Colon (tissue), 2 donors: ENCODE results near the gene MYLK.

ENCODE experiments used
- FAIRE-seq: peaks from 2 replicates; lab custom pipeline; 2012; peaks lifted over from hg19 to GRCh38; lab: Jason Lieb, UNC
- donor health status: control.
- donor health status: control.

MYLK gene

GRCh38 chr3:123668906-123669305 lies 215.2 kb downstream of the MYLK start:
- FAIRE-seq: no peak

DNA sequence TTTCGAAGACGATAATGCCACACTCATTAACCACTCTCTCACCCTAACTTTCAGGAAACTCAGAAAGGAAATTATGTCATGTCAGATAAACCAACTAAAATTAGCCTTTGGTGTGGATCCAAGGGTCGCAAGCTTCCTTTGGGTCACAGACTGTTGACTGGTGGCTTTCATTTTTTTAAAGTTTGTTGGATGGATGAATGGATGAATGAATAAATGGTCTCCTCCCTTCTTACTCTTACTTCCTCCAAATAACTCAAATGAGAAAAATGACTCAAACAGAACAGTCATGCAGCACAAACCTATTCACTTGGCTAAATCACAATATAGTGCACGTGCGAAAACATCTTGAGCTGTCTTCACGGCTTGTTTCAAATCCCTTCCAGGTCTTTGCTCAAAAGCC lies 216.3 kb downstream of the MYLK start:
- no peak for FAIRE-seq

DNA sequence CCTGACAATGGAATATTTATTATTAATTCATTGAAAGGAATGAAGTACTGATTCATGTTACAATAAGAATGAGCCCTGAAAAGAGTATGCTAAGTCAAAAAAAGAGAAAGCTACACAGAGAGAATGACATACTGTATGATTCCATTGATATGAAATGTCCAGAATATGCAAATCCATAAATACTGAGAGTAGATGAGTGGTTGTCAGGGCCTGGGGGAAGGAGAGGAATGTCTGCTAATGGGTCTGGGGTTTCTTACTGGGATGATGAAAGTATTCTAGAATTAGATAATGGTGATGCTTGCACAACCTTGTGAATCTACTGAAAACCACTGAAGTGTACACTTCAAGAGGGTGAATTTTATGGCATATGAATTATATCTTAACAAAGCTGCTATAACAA lies 219.4 kb downstream of the MYLK start:
- FAIRE-seq: no peak

DNA sequence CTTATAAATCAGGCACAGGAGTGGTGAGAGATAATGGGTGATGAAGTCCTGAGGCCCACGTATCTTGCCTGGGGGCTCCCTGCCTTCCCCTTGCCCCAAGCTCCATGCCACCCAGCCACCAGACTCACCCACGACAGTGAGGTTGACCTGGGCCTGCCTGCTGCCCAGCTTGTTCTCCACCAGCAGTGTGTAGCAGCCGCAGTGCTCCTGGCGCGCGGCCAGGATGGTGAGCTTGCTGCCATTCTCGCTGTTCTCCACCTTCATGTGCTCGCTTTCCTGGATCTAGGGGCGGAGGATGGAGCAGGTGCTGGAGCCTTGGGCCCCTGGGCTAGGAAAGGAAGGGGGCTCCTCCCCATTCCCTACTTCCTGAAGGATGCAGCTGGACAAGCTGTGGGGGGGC lies 220.2 kb downstream of the MYLK start:
- FAIRE-seq: no peak

DNA sequence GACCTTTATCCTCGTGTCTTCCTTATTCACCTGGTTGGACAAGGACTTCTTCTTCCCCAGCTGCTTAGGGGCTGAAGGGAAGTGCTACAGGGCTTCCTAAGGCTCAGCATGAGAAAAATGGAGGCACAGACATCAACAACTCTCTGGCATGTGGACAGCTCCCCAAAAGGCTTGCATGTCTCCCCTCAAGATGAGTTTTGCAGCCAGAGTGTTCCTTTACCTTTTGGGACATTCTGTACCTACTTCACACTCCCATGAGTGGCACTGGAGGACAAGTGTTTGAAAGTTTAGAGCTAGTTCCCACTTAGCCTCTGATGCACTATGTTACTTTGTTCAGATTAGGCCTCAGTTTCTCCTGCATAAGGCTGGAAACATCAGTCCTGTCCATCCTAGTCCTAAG lies 222.2 kb downstream of the MYLK start:
- FAIRE-seq: no peak

- no peak for FAIRE-seq
Measured at GRCh38 chr3:123660900-123661299, 223.2 kb downstream of the MYLK start.

DNA sequence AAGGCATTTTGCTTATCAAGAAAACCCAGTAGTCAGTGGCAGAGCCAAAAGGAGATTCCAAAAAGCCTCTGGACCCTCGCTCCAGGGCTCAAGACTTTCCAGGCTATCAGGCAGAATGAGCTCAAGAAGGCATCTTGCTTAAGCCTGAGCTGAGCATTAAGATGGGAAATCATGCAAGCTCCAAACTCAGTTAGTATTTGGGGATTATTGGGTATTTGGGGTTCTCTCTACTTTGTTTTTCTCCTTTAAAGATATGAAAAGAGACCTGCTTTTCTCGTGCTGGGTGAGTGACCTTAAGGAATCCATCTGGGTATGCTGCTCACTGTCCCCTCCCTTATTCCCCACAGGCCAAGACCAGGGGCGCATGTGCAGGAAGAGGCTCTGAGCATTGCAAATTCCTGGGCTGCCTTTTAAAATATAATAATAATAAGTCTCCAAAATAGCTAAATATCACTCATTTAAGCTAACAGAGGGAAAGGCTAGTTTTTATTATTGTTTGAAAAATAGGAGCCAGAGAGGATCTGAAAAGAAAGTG lies 223.9 kb downstream of the MYLK start:
- no peak for FAIRE-seq

- FAIRE-seq: no peak
Measured at GRCh38 chr3:123658852-123659206, 225.3 kb downstream of the MYLK start.

- FAIRE-seq: no peak
Measured at GRCh38 chr3:123658118-123658851, 225.8 kb downstream of the MYLK start.

- FAIRE-seq: no peak
Measured at GRCh38 chr3:123657568-123657967, 226.6 kb downstream of the MYLK start.

DNA sequence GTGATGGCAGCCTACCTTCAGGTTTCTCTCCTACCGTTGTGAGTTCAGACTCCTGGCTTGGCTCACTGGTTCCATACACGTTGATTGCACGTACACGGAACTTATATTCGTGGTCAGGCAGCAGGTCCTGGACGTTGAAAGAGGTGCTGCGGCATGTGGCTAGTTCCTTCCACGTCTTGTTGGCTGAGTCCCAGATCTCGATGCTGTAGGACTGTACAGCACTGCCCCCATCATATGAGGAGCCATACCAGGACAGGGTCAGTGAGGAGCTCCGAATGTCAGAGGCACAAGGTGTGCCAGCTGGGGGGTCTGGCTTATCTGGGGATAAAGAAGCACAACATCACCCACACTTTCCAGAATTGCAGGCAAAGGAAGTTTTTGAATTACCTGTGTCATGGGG lies 227.0 kb downstream of the MYLK start:
- no peak for FAIRE-seq

DNA sequence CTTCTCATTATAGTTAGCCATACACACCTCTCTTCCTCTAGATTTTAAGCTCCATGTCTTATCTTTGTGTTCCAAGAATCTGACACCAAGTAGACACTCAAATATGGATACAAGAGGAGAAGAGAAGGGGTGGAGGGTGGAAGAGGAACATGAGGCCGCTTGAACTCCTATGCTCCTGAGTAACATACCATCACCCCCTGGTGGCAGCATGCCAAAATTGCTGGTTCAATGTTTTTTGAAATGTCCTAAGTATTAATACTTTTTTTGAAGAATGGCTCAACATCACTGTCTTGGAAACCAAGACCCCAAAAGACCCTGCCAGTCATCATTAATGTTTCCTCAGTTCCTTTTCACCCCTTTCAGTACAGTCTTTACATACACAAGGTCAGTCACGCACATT lies 227.4 kb downstream of the MYLK start:
- FAIRE-seq: no peak

GRCh38 chr3:123656274-123656673 lies 227.9 kb downstream of the MYLK start:
- FAIRE-seq: no peak

- FAIRE-seq: no peak
Measured at GRCh38 chr3:123655400-123655799, 228.7 kb downstream of the MYLK start.

DNA sequence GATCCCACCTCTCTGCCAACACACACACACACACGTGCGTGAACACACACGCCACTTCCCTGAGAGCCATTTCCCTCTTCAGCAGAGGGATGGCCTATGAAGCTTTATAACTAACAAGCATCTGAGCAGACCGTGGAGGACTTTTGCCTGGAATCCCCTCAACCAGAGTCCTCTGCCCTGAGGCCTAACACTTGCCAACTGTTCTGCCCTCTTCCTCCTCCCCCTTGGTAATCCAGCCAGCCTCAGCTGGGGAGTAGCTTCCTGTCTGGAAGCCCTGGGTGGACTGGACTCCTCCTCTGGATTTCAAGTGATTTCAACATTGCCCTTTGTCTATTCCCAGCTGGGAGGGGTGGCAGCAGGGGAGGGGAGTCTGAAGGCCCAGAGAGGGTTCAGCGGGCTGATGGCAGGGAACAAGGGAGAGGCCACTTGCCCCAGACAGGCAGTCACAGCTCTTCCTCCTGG lies 230.9 kb downstream of the MYLK start:
- no peak for FAIRE-seq

- FAIRE-seq: no peak
Measured at GRCh38 chr3:123652342-123652984, 231.7 kb downstream of the MYLK start.

DNA sequence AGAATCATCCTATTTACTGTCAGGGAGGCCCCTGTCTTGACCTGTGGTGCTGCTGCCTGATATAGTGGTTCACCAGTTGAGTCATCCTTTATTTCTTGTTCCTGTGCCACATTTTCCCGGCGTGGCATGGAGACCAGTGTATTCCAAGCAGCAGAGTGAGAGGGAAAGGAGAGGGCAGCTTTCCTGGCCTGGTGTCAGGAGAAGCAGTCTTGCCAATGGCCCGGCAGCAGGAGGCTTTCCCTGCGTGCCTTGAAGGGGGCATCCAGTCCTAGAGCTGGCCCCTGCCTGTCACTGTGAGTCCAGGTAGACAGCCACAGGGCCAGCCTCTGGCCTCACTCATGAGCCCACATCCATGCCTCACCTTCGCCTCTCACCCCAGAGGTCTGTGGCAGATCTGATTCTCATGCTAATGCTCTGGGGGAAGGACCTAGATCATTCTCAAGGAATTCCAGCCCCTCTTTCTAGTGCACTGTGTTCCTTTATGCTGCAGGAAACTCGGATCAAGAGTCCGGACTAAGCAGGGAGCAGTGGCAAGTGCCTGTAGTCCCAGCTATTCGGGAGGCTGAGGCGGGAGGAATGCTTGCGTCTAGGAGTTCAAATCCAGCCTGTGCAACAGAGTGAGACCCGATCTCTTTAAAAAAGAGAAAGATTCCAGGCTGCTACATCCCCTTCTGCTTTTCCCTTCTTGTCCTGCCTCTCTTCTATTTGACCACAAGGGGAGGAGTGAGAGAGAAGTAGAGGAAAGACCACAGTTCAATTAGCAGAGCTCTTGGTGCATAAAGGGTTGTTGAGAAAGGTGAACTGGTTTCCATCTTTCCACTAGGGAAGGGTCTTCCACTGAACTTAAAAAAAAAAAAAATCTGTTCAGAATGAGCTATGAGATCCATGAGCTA lies 232.4 kb downstream of the MYLK start:
- no peak for FAIRE-seq

DNA sequence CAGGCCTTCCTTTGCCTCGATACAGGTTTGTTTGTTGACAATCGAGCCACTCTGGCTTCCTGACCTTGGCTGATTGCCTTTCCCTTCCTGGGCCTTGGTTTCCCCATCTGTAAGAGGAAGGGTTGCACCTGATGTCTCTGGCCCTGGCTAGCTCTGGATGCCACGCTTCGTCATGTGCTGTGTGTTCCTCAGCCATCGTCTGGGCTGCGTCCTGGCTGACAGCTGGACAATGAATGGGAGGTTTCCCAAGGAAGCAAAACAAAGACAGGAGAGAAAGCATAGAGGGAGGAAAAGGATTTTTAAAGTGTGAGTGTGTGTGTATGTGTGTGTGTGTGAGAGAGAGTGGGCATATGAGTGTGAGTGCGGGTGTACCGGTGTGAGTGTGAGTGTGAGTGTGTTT lies 234.0 kb downstream of the MYLK start:
- FAIRE-seq: no peak

GRCh38 chr3:123648696-123649405 lies 235.3 kb downstream of the MYLK start:
- FAIRE-seq: no peak

DNA sequence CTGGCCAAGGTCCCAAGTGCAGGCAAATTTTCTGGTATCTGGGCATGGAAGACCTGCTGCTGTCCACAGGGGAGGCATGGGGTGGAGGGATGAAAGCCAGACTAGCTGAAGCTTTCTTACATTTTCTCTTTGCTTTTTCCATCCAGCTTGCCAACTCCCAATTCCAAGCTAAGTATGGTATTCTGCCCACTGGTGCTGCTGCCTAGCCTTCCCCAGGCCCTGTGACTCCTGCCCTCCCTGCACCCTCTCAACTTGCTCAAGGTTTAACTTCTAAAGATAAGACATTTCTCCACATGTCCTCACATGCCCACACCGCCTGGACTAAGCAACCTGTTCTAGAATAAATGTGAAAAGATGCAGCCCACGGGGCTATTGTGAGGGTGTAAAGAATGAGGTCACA lies 239.8 kb downstream of the MYLK start:
- no peak for FAIRE-seq

DNA sequence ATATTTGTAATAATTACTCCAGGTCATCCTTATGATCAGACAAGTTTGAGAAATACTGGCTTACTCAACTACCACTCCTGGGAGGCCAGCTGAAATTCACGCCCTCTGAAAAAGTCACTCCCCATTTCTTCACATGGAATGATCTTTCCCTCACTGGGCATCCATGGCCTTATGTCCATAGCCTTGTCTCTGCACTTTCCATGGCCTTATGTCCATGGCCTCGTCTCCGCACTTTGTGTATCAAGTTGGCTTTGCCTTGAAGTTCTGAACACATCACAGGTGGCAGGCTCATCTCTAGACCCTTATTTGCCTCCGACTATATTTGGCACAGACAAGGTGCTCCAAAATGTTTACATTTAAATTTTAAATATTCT lies 241.2 kb downstream of the MYLK start:
- FAIRE-seq: no peak
